ENCODE measurements around the gene ST6GAL1.

ST6GAL1 gene

DNA sequence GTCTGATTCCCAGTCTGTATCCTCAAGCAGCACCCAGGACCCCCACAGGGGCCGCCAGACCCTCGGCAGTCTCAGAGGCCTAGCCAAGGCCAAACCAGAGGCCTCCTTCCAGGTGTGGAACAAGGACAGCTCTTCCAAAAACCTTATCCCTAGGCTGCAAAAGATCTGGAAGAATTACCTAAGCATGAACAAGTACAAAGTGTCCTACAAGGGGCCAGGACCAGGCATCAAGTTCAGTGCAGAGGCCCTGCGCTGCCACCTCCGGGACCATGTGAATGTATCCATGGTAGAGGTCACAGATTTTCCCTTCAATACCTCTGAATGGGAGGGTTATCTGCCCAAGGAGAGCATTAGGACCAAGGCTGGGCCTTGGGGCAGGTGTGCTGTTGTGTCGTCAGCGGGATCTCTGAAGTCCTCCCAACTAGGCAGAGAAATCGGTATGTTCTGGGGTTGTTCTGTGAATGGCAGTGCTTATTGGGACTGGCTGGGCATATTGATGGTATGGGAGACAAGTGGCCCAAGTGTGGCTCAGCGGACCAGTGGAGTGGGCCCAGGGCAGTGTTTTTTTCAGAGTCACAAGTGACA lies 112.6 kb downstream of the ST6GAL1 start:
- TF ChIP-seq GATA2 (IDR thresholded peaks at IDR 0.05; ENCODE audit: low read depth, low read length): no peak
- no peak for TF ChIP-seq GATA3 (IDR thresholded peaks at IDR 0.05; ENCODE audit: low read depth, low read length)

DNA sequence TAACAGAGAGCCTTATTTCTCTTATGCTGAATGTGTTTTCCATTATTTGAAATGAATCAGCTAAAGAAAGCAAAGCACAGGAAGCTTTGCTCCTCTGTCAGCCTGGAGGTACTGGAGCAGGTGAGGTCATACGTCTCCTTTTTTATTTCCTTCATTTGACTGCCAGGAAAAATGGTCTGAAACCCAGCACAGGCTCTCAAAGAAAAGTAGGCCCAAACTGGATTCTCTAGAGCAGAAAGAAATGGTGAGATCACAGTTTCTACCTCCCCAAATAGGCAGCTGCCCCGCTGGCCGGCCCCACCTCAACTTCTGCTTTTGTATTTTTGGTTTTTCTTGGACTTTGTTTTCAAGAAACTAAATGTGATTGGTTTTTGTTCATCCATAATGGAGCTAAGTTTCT lies 113.9 kb downstream of the ST6GAL1 start:
- TF ChIP-seq GATA2 (IDR thresholded peaks at IDR 0.05; ENCODE audit: low read depth, low read length) (no peak), GATA3 (IDR thresholded peaks at IDR 0.05; ENCODE audit: low read depth, low read length) (no peak)

DNA sequence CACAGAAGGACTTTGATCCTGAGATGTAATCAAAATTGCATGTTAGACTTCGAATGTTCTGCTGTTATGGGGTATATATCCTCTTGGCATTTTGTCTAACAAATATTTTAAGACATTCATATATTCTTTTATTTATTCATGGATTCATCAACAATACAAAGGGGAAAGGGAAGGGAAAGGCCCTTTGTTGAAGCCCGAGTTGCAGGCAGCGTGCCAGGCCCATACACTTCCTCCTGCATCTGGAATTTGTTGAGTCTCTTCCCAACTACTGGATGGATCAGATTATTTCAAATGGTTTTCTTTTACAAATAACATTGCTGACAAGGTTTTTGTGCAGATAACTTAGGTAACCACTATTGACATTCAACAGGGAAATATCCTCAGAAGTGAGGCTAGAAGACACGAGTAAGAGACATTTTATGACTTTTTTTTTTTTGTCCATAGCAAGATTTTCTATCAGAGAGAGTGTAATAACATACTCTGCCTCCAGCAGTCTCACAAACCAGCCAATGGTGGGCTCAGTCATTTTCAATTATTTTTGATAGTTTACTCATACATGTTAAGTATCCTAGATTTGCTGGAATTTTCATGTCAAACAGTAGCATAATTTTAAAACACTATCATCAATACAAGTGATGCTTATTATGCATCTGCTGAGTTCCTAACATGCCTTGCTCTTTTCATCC lies 114.7 kb downstream of the ST6GAL1 start:
- no peak for TF ChIP-seq GATA3 (IDR thresholded peaks at IDR 0.05; ENCODE audit: low read depth, low read length)
- no peak for TF ChIP-seq GATA2 (IDR thresholded peaks at IDR 0.05; ENCODE audit: low read depth, low read length)

- no peak for TF ChIP-seq GATA3 (IDR thresholded peaks at IDR 0.05; ENCODE audit: low read depth, low read length)
- no peak for TF ChIP-seq GATA2 (IDR thresholded peaks at IDR 0.05; ENCODE audit: low read depth, low read length)
These were observed 115.7 kb downstream of the ST6GAL1 start for GRCh38 chr3:187046033-187046432.

- no peak for TF ChIP-seq GATA2 (IDR thresholded peaks at IDR 0.05; ENCODE audit: low read depth, low read length)
- no peak for TF ChIP-seq GATA3 (IDR thresholded peaks at IDR 0.05; ENCODE audit: low read depth, low read length)
These were observed 119.3 kb downstream of the ST6GAL1 start for GRCh38 chr3:187049462-187050101.

GRCh38 chr3:187051066-187051465 lies 120.7 kb downstream of the ST6GAL1 start:
- TF ChIP-seq GATA2 (IDR thresholded peaks at IDR 0.05; ENCODE audit: low read depth, low read length): no peak
- no peak for TF ChIP-seq GATA3 (IDR thresholded peaks at IDR 0.05; ENCODE audit: low read depth, low read length)

DNA sequence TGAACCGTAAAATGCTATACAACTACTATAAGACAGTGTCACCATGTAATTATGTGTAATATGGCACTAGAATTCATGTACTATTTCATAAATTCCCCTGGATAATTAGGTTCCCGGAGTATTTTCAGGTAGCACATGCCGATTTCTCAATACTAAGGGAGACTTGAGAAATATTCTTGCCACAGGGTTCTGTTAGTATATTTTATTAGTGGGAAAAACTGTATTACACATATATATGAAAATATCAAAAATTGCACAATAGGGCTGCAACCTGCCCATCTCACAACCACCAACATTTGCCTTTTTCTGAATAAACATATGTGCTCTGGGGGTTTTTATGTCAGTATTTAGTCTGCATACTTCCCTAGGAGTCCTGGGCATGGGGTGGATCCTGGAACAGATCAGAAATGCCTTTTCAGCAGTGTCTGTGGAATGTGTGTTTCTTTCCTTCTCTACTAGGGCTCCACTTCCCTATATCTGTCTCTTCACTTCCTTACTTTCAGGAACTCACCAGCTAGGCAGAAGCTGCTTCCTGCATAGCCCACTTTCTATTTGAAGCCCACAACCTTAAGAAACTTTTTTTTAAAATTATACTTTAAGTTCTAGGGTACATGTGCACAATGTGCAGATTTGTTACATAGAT lies 121.5 kb downstream of the ST6GAL1 start:
- TF ChIP-seq GATA3 (IDR thresholded peaks at IDR 0.05; ENCODE audit: low read depth, low read length) (no peak), GATA2 (IDR thresholded peaks at IDR 0.05; ENCODE audit: low read depth, low read length) (no peak)

GRCh38 chr3:187061748-187062147 lies 131.4 kb downstream of the ST6GAL1 start:
- TF ChIP-seq GATA2 (IDR thresholded peaks at IDR 0.05; ENCODE audit: low read depth, low read length) (no peak), GATA3 (IDR thresholded peaks at IDR 0.05; ENCODE audit: low read depth, low read length) (no peak)

- TF ChIP-seq GATA2 (IDR thresholded peaks at IDR 0.05; ENCODE audit: low read depth, low read length): no peak
- no peak for TF ChIP-seq GATA3 (IDR thresholded peaks at IDR 0.05; ENCODE audit: low read depth, low read length)
These were observed 132.3 kb downstream of the ST6GAL1 start for GRCh38 chr3:187062526-187063177.

DNA sequence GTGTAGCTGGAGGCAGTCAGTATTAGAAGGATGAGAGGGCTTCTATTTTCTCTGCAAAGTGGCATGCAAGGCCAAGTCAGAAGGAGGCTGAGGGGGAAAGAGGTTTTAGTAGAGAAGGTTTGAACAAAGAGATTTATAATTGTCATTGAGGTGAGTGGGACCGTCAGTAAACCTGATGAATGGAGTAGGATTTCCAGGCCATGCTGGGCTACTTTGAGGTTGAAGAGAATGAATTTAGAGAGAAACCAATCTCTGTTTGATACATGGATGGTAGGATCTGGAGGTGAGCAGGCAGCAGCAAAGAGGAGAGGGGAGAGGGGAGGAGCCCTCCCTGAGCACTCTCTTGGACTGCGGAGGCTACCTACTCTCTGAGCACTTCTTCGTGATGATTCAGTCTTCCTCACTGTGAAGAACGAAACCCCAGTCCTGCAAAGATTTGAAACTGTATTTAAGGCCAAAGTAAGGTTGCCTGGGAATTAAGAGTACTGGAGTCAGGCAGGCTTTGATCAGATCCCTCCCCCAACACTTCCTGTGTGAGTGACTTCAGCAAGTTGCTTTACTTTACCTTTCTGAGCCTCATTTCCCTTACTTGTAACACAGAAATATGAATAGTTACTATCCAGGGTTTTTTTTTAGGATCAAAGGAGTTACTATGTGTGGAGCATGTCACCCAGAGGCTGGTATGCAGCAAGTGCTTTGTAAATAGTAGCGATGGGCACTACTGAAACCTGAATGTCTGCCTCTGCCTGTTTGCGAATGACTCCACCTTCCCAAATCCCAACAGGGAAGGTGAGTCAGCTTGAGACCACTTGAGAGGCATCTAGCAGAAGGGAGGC lies 133.2 kb downstream of the ST6GAL1 start:
- no peak for TF ChIP-seq GATA2 (IDR thresholded peaks at IDR 0.05; ENCODE audit: low read depth, low read length)
- TF ChIP-seq GATA3 (IDR thresholded peaks at IDR 0.05; ENCODE audit: low read depth, low read length): no peak

- TF ChIP-seq GATA2 (IDR thresholded peaks at IDR 0.05; ENCODE audit: low read depth, low read length): no peak
- TF ChIP-seq GATA3 (IDR thresholded peaks at IDR 0.05; ENCODE audit: low read depth, low read length): no peak
These were observed 134.1 kb downstream of the ST6GAL1 start for GRCh38 chr3:187064210-187065115.

DNA sequence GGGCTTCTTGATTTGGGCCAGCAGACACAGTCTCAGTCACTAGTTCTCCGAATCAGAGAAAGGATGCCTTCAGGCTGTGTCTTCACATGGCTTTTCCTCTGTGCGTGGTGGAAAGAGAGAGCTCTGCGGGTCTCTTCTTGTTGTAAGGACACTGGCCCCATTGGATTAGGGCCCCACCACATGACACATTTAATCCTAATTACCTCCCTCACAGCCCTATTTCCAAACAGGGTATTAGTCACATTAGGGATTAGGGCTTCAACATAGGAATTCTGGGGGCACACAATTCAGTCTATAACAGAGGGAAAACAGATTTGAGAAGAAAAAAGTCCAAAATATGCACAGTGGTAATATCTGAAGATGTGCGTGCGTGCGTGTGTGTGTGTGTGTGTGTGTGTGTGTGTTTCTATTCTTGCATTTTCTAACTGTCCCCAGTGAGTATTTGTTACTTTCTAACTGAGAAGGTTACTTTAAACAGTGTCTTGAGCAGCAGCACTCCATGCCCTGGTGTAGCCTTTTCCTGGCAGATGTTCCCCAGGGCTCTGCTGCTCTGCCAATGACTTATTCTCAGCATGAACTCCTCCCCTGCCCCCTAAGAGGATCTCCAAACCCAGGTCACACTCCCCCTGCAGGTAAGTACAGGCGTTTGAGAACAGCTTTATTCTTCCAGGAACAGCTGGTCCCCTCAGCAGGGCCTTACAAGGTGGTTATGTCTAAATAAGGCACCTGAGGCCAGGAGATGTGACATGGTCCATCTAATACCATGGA lies 136.1 kb downstream of the ST6GAL1 start:
- no peak for TF ChIP-seq GATA2 (IDR thresholded peaks at IDR 0.05; ENCODE audit: low read depth, low read length)
- TF ChIP-seq GATA3 (IDR thresholded peaks at IDR 0.05; ENCODE audit: low read depth, low read length): no peak
